Stimulated activated naive B cell treated with anti-CD40 and anti-IgM and Interleukin-4, amounts not matched to agents 10 μg/mL and 1 μg/mL and 100 μg/mL, for 72 hours (primary cell): ENCODE results near the gene LNX1.
A peak's percentile ranks its signal among the peaks of the same experiment; 100 is the strongest.

ENCODE experiments used
- ATAC-seq, 2 donors: fragments of 150-1000 bp; cut with Tn5 transposase; replicated peaks; 2 replicates each; pipeline ENCODE4 v1.10.0; 2021; ENCODE audit warnings: moderate library complexity in 1 of 2
- DNase-seq: peaks from one replicate; pipeline ENCODE4 v3.0.0; 2021
- H3K27ac Mint-ChIP-seq: one replicate; pipeline ENCODE4 v1.8.0; 2022; ENCODE audit warnings: mild to moderate bottlenecking, mixed read lengths
- H3K27me3 Mint-ChIP-seq, 2 donors: one replicate each; pipeline ENCODE4 v1.8.0; 2022; ENCODE audit warnings: mixed read lengths in 2 of 2
- H3K36me3 Mint-ChIP-seq, 2 donors: one replicate each; pipeline ENCODE4 v1.8.0; 2022; ENCODE audit warnings: mixed read lengths in 2 of 2, mild to moderate bottlenecking in 1 of 2
- H3K4me1 Mint-ChIP-seq, 2 donors: one replicate each; pipeline ENCODE4 v1.8.0; 2022; ENCODE audit warnings: mixed read lengths in 2 of 2, mild to moderate bottlenecking in 1 of 2
- H3K4me3 Mint-ChIP-seq, 2 donors: one replicate each; pipeline ENCODE4 v1.8.0; 2022; ENCODE audit warnings: mild to moderate bottlenecking in 2 of 2, mixed read lengths in 2 of 2, moderate library complexity in 1 of 2
- H3K9me3 Mint-ChIP-seq, 2 donors: one replicate each; pipeline ENCODE4 v1.8.0; 2022; ENCODE audit warnings: mixed read lengths in 2 of 2, mild to moderate bottlenecking in 1 of 2

LNX1 gene

DNA sequence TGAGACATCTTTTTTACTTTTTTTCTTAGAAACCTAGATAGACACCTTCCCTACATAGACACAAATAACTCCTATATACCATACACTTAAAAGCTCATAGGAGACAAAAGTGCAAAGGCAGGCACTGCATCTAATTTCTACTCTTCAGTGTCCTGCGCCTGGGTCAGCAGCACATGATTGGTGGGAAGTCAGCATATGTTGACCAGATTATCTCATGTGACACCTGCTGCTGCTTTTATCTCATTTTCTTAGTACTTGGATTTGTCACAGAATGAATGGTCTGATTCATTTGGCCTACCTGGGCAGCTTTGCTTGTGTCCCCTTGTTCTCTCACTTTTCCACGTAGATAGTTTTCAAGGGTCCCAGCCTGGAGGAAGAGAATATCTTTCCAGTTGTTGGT, 24.9 kb upstream of the LNX1 start:
- peaks cover 0 to 9% of the 10 kb centered on the region in 2 donors for H3K27me3 Mint-ChIP-seq
- no peak overlapping the region for H3K27ac Mint-ChIP-seq
- no peaks in the 10 kb centered on the region for H3K36me3 Mint-ChIP-seq
- peaks cover 0 to 2% of the 10 kb centered on the region in 2 donors for H3K9me3 Mint-ChIP-seq
- no peak for ATAC-seq
- no peak overlapping the region for H3K4me3 Mint-ChIP-seq
- no peak for DNase-seq
- peaks cover 0 to 5% of the 10 kb centered on the region in 2 donors for H3K4me1 Mint-ChIP-seq

DNA sequence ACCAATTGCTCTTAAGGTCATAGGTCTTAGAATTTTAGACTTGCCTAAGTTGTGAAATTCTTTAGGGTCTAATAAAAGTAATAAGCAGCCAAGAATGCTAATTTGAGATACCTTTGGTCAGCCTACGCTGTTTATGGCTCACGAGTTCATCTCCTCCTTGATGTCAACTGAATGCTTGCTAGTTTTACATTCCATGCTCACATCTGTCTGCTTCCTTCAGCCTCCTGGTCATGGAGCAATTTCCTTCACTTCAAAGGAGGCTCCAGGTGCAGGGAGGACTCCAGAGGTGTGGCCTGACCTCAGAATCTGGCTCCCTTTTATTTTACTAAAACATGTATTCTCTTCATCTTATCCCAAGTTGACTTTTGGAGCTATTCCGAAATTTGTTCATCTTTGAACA, 23.3 kb upstream of the LNX1 start:
- Mint-ChIP-seq H3K9me3 (peaks cover 0 to 2% of the 10 kb centered on the region in 2 donors), H3K4me1 (peaks cover 0 to 5% of the 10 kb centered on the region in 2 donors), H3K27ac (no peak overlapping the region), H3K36me3 (no peaks in the 10 kb centered on the region), H3K27me3 (peaks cover 0 to 9% of the 10 kb centered on the region in 2 donors), H3K4me3 (no peak overlapping the region)
- DNase-seq: no peak
- ATAC-seq: no peak

DNA sequence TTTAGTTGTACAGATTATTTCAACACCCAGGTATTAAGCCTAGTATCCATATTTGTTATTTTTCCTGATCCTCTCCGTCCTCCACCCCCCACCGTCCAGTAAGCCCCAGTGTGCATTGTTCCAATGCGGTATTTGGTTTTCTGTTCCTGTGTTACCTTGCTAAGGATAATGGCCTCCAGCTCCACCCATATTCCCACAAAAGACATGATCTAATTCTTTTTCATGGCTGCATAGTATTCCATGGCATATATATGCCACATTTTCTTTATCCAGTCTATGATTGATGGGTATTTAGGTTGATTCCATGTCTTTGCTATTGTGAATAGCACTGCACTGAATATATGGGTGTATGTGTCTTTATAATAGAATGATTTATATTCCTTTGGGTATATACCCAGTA, 22.1 kb upstream of the LNX1 start:
- H3K36me3 Mint-ChIP-seq: no peaks in the 10 kb centered on the region
- DNase-seq: no peak
- ATAC-seq: no peak
- H3K4me3 Mint-ChIP-seq: no peak overlapping the region
- H3K9me3 Mint-ChIP-seq: peaks cover 6 to 8% of the 10 kb centered on the region in 2 donors
- peaks cover 0 to 5% of the 10 kb centered on the region in 2 donors for H3K4me1 Mint-ChIP-seq
- peaks cover 0 to 9% of the 10 kb centered on the region in 2 donors for H3K27me3 Mint-ChIP-seq
- H3K27ac Mint-ChIP-seq: no peak overlapping the region

DNA sequence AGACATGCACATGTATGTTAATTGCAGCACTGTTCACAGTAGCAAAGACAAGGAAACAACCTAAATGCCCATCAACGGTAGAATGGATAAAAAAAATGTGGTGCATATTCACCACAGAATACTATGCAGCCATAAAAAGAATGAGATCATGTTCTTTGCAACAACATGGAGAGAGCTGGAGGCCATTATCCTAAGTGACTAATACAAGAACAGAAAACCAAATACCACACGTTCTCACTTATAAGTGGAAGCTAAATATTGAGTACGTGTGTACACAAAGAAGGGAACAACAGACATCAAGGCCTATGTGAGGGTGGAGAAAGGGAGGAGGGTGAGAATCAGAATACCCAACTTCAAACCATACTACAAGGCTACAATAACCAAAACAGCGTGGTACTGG, 17.4 kb upstream of the LNX1 start:
- Mint-ChIP-seq H3K4me1 (peaks cover 0 to 2% of the 10 kb centered on the region in 2 donors), H3K27me3 (peaks cover 0 to 3% of the 10 kb centered on the region in 2 donors), H3K9me3 (peaks cover 10% of the 10 kb centered on the region in 2 donors), H3K27ac (no peak overlapping the region), H3K36me3 (no peaks in the 10 kb centered on the region), H3K4me3 (no peak overlapping the region)
- DNase-seq: no peak
- no peak for ATAC-seq

DNA sequence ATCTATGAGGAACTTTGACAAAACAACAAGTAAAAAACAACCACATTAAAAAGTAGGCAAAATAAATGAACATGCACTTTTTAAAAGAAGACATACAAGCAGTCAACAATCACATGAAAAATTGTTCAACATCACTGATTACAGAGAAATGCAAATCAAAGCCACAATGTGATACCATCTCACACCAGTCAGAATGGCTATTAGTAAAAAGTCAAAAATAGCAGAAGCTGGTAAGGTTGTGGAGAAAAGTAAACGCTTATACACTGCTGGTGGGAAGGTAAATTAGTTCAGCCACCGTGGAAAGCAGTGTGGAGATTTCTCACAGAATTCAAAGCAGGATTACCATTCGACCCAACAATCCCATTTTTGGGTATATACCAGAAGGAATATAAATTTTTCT, 17.0 kb upstream of the LNX1 start:
- no peak for DNase-seq
- Mint-ChIP-seq H3K4me1 (peaks cover 0 to 2% of the 10 kb centered on the region in 2 donors), H3K36me3 (no peaks in the 10 kb centered on the region), H3K4me3 (no peak overlapping the region), H3K9me3 (peaks cover 8 to 10% of the 10 kb centered on the region in 2 donors), H3K27ac (no peak overlapping the region), H3K27me3 (no peaks in the 10 kb centered on the region)
- ATAC-seq: no peak

DNA sequence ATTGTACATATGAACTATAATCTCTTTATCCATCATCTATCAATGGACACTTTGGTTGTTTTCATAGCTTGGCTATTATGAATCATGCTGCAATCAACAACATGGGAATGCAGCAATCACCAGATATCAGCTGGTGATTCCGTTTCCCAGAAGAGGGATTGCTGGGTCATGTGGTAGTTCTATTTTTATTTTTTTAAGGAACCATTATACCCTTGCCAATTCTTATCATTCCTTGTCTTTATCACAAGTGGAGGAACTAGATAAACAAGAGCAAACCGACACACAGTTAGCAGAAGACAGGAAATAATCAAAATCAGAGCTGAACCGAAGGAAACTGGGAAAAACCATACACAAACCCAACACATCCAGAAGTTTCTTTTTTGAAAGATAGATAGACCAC, 14.5 kb upstream of the LNX1 start:
- peaks cover 8 to 10% of the 10 kb centered on the region in 2 donors for H3K9me3 Mint-ChIP-seq
- no peaks in the 10 kb centered on the region for H3K36me3 Mint-ChIP-seq
- ATAC-seq (no peak), DNase-seq (no peak)
- H3K4me1 Mint-ChIP-seq: peaks cover 12 to 13% of the 10 kb centered on the region in 2 donors
- no peak overlapping the region for H3K4me3 Mint-ChIP-seq
- peaks cover 12 to 14% of the 10 kb centered on the region in 2 donors for H3K27me3 Mint-ChIP-seq
- no peak overlapping the region for H3K27ac Mint-ChIP-seq

DNA sequence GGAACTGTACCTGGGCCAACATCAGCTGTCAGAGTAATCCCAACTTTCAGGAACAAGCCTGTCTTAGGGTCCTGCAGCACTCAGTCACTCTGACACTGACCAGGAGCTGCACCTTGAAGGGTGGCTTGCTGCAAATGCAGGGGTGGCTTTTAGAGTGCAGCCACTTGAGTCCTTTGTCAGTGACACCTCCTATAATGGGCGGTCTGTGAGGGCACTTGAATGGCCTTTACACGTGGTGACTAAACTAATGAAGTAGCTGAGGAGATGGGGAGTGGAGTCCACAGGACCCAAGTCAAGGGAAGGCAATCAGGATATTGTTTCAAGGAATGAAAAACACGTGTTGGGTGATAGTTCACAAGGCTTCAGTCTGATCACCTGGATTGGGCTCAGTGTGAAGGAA, 11.1 kb upstream of the LNX1 start:
- Mint-ChIP-seq H3K27me3 (peaks cover 14 to 18% of the 10 kb centered on the region in 2 donors), H3K27ac (no peak overlapping the region), H3K9me3 (peaks cover 2 to 4% of the 10 kb centered on the region in 2 donors), H3K36me3 (no peaks in the 10 kb centered on the region), H3K4me1 (peaks cover 9 to 13% of the 10 kb centered on the region in 2 donors), H3K4me3 (no peak overlapping the region)
- no peak for ATAC-seq
- no peak for DNase-seq

DNA sequence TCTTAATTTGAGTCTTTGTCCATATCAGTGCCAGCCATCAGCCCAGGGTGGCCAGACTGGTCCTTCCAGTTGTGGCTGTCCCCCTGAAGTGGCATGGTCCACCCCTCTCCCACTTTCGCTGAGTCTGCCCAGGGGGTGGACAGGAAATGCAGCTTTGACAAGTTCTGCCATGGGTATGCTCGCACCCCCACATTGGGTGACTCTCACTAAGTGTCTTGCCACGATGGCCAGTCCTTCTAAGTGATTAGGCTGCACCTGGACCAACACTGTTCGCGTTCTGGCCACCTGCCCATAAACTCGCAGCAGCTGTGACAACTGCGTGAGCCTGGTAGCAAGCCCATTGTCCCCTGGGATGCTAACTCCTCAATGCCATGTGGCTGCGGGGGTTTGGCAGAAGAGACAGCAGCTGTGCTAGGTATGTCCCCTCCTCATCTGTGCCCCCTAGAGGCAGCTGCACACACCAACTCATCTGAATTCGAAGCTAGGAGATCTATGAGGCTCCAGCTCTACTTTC, 10.0 kb upstream of the LNX1 start:
- DNase-seq (peak; percentile 34), ATAC-seq (peak; percentile 90 to 92)
- Mint-ChIP-seq H3K36me3 (no peaks in the 10 kb centered on the region), H3K27me3 (peaks cover 14 to 27% of the 10 kb centered on the region in 2 donors), H3K4me3 (no peak overlapping the region), H3K4me1 (peaks cover 9 to 13% of the 10 kb centered on the region in 2 donors), H3K9me3 (peaks cover 2 to 4% of the 10 kb centered on the region in 2 donors), H3K27ac (no peak overlapping the region)

DNA sequence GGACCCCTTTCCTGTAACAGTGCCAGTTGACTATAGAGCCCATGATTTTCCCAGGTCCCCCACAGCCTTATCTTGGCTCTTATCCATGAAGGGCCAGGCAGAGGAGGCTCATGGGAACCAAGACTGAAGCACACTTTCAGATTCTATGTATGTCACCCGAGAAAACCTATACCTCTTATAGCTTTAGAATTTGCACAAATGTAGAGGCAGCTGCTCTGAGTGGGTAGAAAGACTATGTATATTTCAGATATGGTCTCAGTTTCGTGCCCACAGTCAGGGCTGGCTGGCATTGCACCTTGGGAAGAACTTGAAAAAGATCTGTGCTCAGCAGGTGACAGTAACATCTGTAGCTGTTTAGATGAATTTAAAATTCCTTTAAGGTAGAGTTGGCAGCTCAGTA, 8.3 kb upstream of the LNX1 start:
- H3K27me3 Mint-ChIP-seq: peaks cover 14 to 31% of the 10 kb centered on the region in 2 donors
- no peak for DNase-seq
- H3K4me1 Mint-ChIP-seq: peaks cover 9 to 13% of the 10 kb centered on the region in 2 donors
- no peaks in the 10 kb centered on the region for H3K36me3 Mint-ChIP-seq
- ATAC-seq: no peak
- H3K9me3 Mint-ChIP-seq: no peaks in the 10 kb centered on the region
- H3K27ac Mint-ChIP-seq: no peak overlapping the region
- no peak overlapping the region for H3K4me3 Mint-ChIP-seq

DNA sequence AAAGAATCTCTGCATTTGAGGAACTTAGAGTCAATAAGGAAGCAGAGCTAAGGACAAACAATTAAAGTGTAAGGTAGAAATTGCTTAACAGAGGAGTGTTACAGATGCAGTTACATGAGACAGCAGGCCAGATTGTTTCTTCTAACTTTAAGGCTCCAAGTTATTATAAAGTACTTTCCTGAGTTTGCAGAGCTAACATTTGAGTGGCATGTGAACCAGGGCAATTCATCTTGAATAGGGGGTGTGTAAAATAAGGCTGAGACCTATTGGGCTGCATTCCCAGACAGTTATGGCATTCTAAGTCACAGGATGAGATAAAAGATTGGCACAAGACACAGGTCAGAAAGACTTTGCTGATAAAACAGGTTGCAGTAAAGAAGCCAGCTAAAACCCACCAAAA, 7.6 kb upstream of the LNX1 start:
- Mint-ChIP-seq H3K4me1 (peaks cover 9 to 13% of the 10 kb centered on the region in 2 donors), H3K9me3 (no peaks in the 10 kb centered on the region), H3K36me3 (no peaks in the 10 kb centered on the region), H3K4me3 (no peak overlapping the region), H3K27ac (no peak overlapping the region), H3K27me3 (peaks cover 14 to 31% of the 10 kb centered on the region in 2 donors)
- DNase-seq (no peak), ATAC-seq (no peak)

DNA sequence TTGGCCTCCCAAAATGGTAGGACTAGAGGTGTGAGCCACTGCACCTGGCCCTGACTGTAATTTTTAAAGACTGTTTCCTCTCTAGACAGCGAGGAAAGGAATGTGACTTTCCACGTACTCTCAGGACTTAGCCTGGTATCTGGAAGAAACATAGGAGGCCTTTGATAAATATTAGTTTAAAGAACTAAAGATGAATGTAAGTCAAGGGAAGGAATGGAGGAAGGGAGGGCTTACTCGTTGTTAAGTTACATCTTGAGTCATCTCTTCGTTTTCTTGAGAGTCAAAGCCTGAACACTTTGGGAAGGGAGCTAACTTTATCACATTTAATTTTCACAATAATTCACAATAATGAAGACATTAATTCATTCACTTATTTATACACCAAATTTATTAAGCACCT, 7.2 kb upstream of the LNX1 start:
- H3K4me1 Mint-ChIP-seq: peaks cover 9 to 13% of the 10 kb centered on the region in 2 donors
- no peak overlapping the region for H3K27ac Mint-ChIP-seq
- DNase-seq: no peak
- no peak overlapping the region for H3K4me3 Mint-ChIP-seq
- peaks cover 14 to 31% of the 10 kb centered on the region in 2 donors for H3K27me3 Mint-ChIP-seq
- no peaks in the 10 kb centered on the region for H3K36me3 Mint-ChIP-seq
- no peaks in the 10 kb centered on the region for H3K9me3 Mint-ChIP-seq
- no peak for ATAC-seq

DNA sequence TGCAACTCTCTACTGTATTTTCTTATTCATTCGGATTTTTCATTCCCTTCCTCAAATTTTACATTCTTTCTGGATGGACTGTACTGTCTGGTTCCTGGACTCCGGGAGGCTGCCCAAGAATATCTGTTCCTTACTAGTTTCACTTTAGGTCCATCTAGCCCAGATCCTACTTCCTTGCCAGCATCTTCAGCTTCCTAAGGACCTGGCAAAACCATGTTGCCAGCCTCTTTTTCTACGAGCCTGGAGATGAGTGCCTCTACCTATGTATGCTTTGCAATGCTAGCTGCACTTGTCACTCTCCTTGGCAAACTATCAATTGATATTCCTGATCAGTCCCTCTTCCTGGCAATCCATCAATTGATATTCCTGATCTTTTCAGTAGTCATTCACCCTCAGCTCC, 5.6 kb upstream of the LNX1 start:
- ATAC-seq (no peak), DNase-seq (no peak)
- Mint-ChIP-seq H3K4me1 (peaks cover 11 to 22% of the 10 kb centered on the region in 2 donors), H3K27ac (no peak overlapping the region), H3K9me3 (no peaks in the 10 kb centered on the region), H3K27me3 (peaks cover 17 to 38% of the 10 kb centered on the region in 2 donors), H3K4me3 (no peak overlapping the region), H3K36me3 (no peaks in the 10 kb centered on the region)

DNA sequence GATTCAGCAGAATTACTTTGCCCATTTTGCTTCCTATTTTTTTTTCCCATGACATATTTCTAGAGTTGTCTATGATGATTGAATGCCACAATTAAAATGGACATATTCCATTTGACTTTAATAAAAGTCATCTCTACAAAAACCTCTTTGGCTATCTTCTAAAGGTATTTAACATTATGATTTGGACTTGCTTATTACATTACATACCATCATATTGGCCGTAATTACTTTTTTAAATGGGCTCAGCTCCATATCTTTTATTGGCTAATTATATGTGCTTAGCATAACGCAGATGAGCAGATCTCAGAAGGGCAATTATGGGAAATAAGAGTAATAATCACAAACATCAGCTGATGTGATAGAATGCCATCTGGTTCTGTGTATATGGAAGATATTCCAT, 4.5 kb upstream of the LNX1 start:
- no peak overlapping the region for H3K4me3 Mint-ChIP-seq
- H3K4me1 Mint-ChIP-seq: peaks cover 10 to 21% of the 10 kb centered on the region in 2 donors

DNA sequence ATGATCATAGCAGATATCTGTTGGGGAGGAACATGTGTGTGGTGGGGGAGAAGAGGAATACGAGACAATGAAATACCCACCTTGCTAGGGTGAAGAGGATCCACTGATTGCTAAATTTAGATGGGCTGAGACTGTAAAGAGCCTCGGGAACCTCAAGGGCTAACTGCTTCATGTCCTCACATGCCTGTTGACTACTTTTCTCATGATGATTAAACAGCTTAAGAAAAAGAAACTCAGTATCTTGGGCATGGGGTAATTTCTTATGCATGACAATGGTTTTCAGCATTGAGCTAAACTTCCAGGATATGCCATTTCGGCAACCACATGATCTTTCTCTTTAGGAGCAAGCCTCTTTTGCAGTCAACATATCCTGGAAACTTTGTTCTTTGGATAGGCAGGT, 3.9 kb upstream of the LNX1 start:
- ATAC-seq: no peak
- Mint-ChIP-seq H3K27ac (no peak overlapping the region), H3K9me3 (no peaks in the 10 kb centered on the region), H3K4me1 (peaks cover 10 to 21% of the 10 kb centered on the region in 2 donors), H3K27me3 (peaks cover 24 to 48% of the 10 kb centered on the region in 2 donors), H3K36me3 (no peaks in the 10 kb centered on the region), H3K4me3 (no peak overlapping the region)
- no peak for DNase-seq

More for the DNA sequence above, 4.5 kb upstream of the LNX1 start:
- ATAC-seq (no peak), DNase-seq (no peak)
- Mint-ChIP-seq H3K36me3 (no peaks in the 10 kb centered on the region), H3K27me3 (peaks cover 19 to 43% of the 10 kb centered on the region in 2 donors), H3K27ac (no peak overlapping the region), H3K9me3 (no peaks in the 10 kb centered on the region)

DNA sequence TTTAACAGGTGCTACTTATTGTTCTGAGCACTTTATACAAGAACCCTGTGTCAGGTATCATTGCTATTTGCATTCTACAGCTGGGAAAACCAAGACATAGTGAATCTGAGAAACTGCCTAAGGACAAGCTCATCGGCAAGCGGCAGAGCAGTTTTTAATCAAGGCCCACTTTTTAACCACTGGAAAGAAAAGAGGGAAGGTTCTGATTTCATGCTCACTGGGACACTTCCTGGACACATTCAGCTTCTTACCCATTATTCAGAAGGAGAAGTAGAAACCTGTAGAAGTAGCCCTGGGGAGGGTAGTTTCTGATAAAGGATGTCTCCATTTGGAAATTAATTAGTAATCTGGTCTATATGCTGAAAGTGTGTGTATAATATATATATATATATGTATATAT, 2.5 kb upstream of the LNX1 start:
- peaks cover 24 to 48% of the 10 kb centered on the region in 2 donors for H3K27me3 Mint-ChIP-seq
- no peak for ATAC-seq
- H3K36me3 Mint-ChIP-seq: no peaks in the 10 kb centered on the region
- no peak for DNase-seq
- no peak overlapping the region for H3K27ac Mint-ChIP-seq
- no peak overlapping the region for H3K4me3 Mint-ChIP-seq
- peaks cover 10 to 21% of the 10 kb centered on the region in 2 donors for H3K4me1 Mint-ChIP-seq
- H3K9me3 Mint-ChIP-seq: no peaks in the 10 kb centered on the region
